ENCODE results near the gene NKTR. TPM values are rescaled to one million over a fixed set of nuclear protein-coding genes. Genes with fewer than 3 reads are reported as not detected.

The NKTR gene
- total and polyA plus RNA-seq, 2 of the 13 experiments (the other 11 are each of a cell fraction or from before 2014, with no cell fraction given): 41.3 to 59.6 TPM

DNA sequence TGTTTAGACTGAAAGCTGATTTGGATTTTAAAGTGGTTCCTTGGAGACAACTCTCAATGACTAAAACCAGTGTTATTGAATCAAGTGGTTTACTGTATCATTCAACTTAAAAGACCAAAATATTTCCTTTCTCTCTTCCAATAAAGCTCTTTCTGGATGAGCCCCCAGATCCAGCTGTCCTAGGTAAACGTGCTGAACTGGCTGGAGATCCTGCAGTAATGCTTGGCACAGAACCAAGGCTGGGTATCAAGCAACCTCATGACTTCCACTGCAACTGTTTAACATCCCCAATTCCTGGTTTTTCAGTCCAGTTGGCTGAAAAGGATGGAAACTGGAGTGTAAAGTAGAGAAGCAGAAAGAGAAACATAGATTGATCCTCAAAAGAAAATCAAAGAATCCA, 47.7 kb upstream of the NKTR start:
- no TSS peak for BruUV-seq (replicated peaks)
- Histone ChIP-seq H3K9ac (ENCODE audit: insufficient read depth, low read depth, low read length) (no peak overlapping the region), H3K4me1 (ENCODE audit: insufficient read depth, low read length) (no peaks in the 10 kb centered on the region), H4K20me1 (ENCODE audit: insufficient read depth, low read length) (no peaks in the 10 kb centered on the region), H3K27me3 (ENCODE audit: control insufficient read depth in 1 of 2, insufficient read depth in 2 of 2, low read length in 2 of 2) (no peaks in the 10 kb centered on the region), H3K27ac (ENCODE audit: extremely low read length, insufficient read depth, low read length) (no peak overlapping the region), H3K79me2 (ENCODE audit: insufficient read depth, low read length) (no peaks in the 10 kb centered on the region), H3K4me2 (ENCODE audit: low read depth, low read length) (no peak overlapping the region), H3K36me3 (replicated peaks in 1 of 2; ENCODE audit: control insufficient read depth in 1 of 2, insufficient read depth in 2 of 2, low read length in 2 of 2) (peaks cover 13 to 42% of the 10 kb centered on the region in 2 experiments), H3K9me3 (ENCODE audit: low read length) (no peaks in the 10 kb centered on the region), H3K4me3 (replicated peaks in 1 of 3; ENCODE audit: insufficient read depth in 1 of 3, low read depth in 2 of 3, low read length in 3 of 3) (no peak overlapping the region), H2AFZ (ENCODE audit: low read length) (no peak overlapping the region)
- in situ Hi-C loops (cut with HindIII; ENCODE audit: extremely low pct_ligation_motif_present, low pct_unique_long_range_greater_than_20kb): no loop called here
- POLR2A ChIA-PET: no interaction called here
- ATAC-seq (no peak), FAIRE-seq (no peak), DNase-seq (ENCODE audit: low spot score) (no peak)
- TF ChIP-seq POGZ (CRISPR knock-in tag; IDR thresholded peaks at IDR 0.05) (no peak), ZFP36L2 (CRISPR knock-in tag; IDR thresholded peaks at IDR 0.05) (no peak), RFX5 (IDR thresholded peaks at IDR 0.05; ENCODE audit: low read depth, low read length) (no peak), ZNF737 (CRISPR knock-in tag; IDR thresholded peaks at IDR 0.05; ENCODE audit: borderline replicate concordance) (no peak)
- TF ChIP-seq, protein P1, sequence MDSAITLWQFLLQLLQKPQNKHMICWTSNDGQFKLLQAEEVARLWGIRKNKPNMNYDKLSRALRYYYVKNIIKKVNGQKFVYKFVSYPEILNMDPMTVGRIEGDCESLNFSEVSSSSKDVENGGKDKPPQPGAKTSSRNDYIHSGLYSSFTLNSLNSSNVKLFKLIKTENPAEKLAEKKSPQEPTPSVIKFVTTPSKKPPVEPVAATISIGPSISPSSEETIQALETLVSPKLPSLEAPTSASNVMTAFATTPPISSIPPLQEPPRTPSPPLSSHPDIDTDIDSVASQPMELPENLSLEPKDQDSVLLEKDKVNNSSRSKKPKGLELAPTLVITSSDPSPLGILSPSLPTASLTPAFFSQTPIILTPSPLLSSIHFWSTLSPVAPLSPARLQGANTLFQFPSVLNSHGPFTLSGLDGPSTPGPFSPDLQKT (CRISPR knock-in tag; IDR thresholded peaks at IDR 0.05; ENCODE audit: borderline replicate concordance): no peak
- TF ChIP-seq, protein P2, sequence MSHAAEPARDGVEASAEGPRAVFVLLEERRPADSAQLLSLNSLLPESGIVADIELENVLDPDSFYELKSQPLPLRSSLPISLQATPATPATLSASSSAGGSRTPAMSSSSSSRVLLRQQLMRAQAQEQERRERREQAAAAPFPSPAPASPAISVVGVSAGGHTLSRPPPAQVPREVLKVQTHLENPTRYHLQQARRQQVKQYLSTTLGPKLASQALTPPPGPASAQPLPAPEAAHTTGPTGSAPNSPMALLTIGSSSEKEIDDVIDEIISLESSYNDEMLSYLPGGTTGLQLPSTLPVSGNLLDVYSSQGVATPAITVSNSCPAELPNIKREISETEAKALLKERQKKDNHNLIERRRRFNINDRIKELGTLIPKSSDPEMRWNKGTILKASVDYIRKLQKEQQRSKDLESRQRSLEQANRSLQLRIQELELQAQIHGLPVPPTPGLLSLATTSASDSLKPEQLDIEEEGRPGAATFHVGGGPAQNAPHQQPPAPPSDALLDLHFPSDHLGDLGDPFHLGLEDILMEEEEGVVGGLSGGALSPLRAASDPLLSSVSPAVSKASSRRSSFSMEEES (CRISPR knock-in tag; IDR thresholded peaks at IDR 0.05): no peak
- TF ChIP-seq, protein P3, sequence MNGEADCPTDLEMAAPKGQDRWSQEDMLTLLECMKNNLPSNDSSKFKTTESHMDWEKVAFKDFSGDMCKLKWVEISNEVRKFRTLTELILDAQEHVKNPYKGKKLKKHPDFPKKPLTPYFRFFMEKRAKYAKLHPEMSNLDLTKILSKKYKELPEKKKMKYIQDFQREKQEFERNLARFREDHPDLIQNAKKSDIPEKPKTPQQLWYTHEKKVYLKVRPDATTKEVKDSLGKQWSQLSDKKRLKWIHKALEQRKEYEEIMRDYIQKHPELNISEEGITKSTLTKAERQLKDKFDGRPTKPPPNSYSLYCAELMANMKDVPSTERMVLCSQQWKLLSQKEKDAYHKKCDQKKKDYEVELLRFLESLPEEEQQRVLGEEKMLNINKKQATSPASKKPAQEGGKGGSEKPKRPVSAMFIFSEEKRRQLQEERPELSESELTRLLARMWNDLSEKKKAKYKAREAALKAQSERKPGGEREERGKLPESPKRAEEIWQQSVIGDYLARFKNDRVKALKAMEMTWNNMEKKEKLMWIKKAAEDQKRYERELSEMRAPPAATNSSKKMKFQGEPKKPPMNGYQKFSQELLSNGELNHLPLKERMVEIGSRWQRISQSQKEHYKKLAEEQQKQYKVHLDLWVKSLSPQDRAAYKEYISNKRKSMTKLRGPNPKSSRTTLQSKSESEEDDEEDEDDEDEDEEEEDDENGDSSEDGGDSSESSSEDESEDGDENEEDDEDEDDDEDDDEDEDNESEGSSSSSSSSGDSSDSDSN (CRISPR knock-in tag; IDR thresholded peaks at IDR 0.05): no peak
- WGBS (ENCODE audit: low lambda C conversion rate): 95% methylated on average over 1 of the region's 1 CpG
- intact Hi-C loops (cut with micrococcal nuclease; ENCODE audit: unreplicated experiment): no loop called here
- CTCF ChIA-PET (ENCODE audit: low intra/inter-chr PET ratio, low total read pairs): no interaction called here
